Fibroblast of lung (primary cell): ENCODE measurements around the gene PALB2. TPM values are rescaled to one million over a fixed set of nuclear protein-coding genes. Genes with fewer than 3 reads are reported as not detected.
"Not testable (repeated sequence)": the region's sequence is repeated elsewhere in the genome, so short reads cannot be mapped to it uniquely, and the experiment has no call there.

Experiments
- DNase-seq, 2 donors: peaks; one replicate each; pipeline versions ENCODE4 v3.0.0 to v3.0.0-alpha.2; 2010; ENCODE audit warnings: low read depth in 2 of 2
- H2AFZ ChIP-seq: 2 replicates; pipeline ENCODE4 v1.5.1; 2012; ENCODE audit warnings: low read length, control low read depth, inconsistent platforms
- H3K27ac ChIP-seq: 2 replicates; pipeline ENCODE4 v1.5.1; 2011; ENCODE audit warnings: low read length, control low read depth; ENCODE audit not compliant: insufficient read depth
- H3K27me3 ChIP-seq: 2 replicates; pipeline ENCODE4 v1.5.1; 2011; ENCODE audit warnings: mild to moderate bottlenecking, low read length; ENCODE audit not compliant: control insufficient read depth, insufficient read depth
- H3K36me3 ChIP-seq: 2 replicates; pipeline ENCODE4 v1.5.1; 2011; ENCODE audit warnings: low read length; ENCODE audit not compliant: control insufficient read depth, insufficient read depth
- H3K4me1 ChIP-seq: 2 replicates; pipeline ENCODE4 v1.5.1; 2011; ENCODE audit warnings: low read length; ENCODE audit not compliant: control insufficient read depth, insufficient read depth; ENCODE audit errors: extremely low read depth
- H3K4me2 ChIP-seq: 2 replicates; pipeline ENCODE4 v1.5.1; 2011; ENCODE audit warnings: low read length, control low read depth; ENCODE audit not compliant: insufficient read depth; ENCODE audit errors: extremely low read depth
- H3K4me3 ChIP-seq, 4 experiments: fragments of 200-600 bp in 1 of 4; sonication (generic) in 1 of 4; replicated peaks in 1 of 4; 2 replicates each; pipeline ENCODE4 v1.5.1; 2011 to 2016; ENCODE audit warnings: low read length in 4 of 4, low read depth in 3 of 4, mild to moderate bottlenecking in 3 of 4, control low read depth in 2 of 4, inconsistent platforms in 1 of 4, mixed read lengths in 1 of 4; ENCODE audit not compliant: insufficient read depth in 1 of 4; ENCODE audit errors: control extremely low read depth in 1 of 4
- H3K79me2 ChIP-seq: 2 replicates; pipeline ENCODE4 v1.5.1; 2012; ENCODE audit warnings: mild to moderate bottlenecking, low read length, inconsistent platforms; ENCODE audit not compliant: control insufficient read depth, insufficient read depth
- H3K9ac ChIP-seq: 2 replicates; pipeline ENCODE4 v1.5.1; 2011; ENCODE audit warnings: mild to moderate bottlenecking, low read length, control low read depth; ENCODE audit not compliant: insufficient read depth
- H3K9me3 ChIP-seq: 2 replicates; pipeline ENCODE4 v1.5.1; 2012; ENCODE audit warnings: low read depth, low read length; ENCODE audit not compliant: control insufficient read depth, insufficient read depth
- H4K20me1 ChIP-seq: 2 replicates; pipeline ENCODE4 v1.5.1; 2011; ENCODE audit warnings: low read length; ENCODE audit not compliant: control insufficient read depth, insufficient read depth; ENCODE audit errors: extremely low read depth
- CTCF ChIP-seq, 2 donors: IDR thresholded peaks in 1 of 2; conservative IDR thresholded peaks in 1 of 2; 1 replicate in 1 of 2; 2 replicates in 1 of 2; pipeline ENCODE4 v1.5.1; 2011 to 2012; ENCODE audit warnings: low read length in 2 of 2, control low read depth in 1 of 2, inconsistent platforms in 1 of 2, low read depth in 1 of 2, mild to moderate bottlenecking in 1 of 2
- EZH2 ChIP-seq: IDR thresholded peaks from 2 replicates; pipeline ENCODE4 v1.5.1; 2012; ENCODE audit warnings: low read length, control low read depth, mild to moderate bottlenecking; ENCODE audit errors: missing control alignments
- polyA plus RNA-seq, 2 donors: library from polyadenylated mRNA; depleted of rRNA in 1 of 2; stranded (reverse) in 1 of 2; unstranded in 1 of 2; fragments of >200 nt; gene quantifications; 2 replicates each; pipeline ENCODE4 v1.2.1, GENCODE V29; 2011 to 2012; ENCODE audit warnings: missing spikeins in 1 of 2
- total RNA-seq: library from RNA; depleted of rRNA; stranded (reverse); fragments of >200 nt; gene quantifications from 2 replicates; pipeline ENCODE4 v1.2.1, GENCODE V29; 2014

Gene PALB2
- total and polyA plus RNA-seq, 2 donors (not counting 1 experiment from before 2014, with no cell fraction given): 7.7 to 8.1 TPM

GRCh38 chr16:23611936-23612335 lies 29.2 kb downstream of the PALB2 start:
- H3K27me3 ChIP-seq: no peaks in the 10 kb centered on the region
- no peak overlapping the region for H3K9ac ChIP-seq
- H3K79me2 ChIP-seq: no peaks in the 10 kb centered on the region
- H3K27ac ChIP-seq: no peak overlapping the region
- H3K4me2 ChIP-seq: no peak overlapping the region
- no peak overlapping the region for H3K4me3 ChIP-seq
- peaks cover 1% of the 10 kb centered on the region for H3K36me3 ChIP-seq
- TF ChIP-seq EZH2 (no peak), CTCF (conservative IDR thresholded peaks at IDR 0.05 in 1 of 2, IDR thresholded peaks at IDR 0.05 in 1 of 2; ENCODE audit: low read depth in 1 of 2, low read length in 2 of 2) (no peak)
- no peaks in the 10 kb centered on the region for H3K9me3 ChIP-seq
- no peak for DNase-seq
- no peak overlapping the region for H2AFZ ChIP-seq
- H3K4me1 ChIP-seq: no peaks in the 10 kb centered on the region
- H4K20me1 ChIP-seq: no peaks in the 10 kb centered on the region

DNA sequence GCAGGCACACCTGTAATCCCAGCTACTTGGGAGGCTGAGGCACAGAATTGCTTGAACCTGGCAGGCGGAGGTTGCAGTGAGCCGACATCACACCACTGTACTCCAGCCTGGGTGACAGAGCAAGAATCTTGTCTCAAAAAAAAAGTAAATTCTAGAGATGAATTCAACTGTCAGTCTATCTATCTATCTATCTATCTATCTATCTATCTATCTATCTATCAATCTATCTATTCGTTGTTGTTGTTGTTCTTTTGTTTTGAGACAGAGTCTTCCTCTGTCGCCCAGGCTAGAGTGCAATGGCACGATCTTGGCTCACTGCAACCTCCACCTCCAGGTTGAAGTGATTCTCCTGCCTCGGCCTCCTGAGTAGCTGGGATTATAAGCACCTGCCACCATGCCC lies 30.2 kb downstream of the PALB2 start:
- not testable (repeated sequence) for H2AFZ ChIP-seq, H3K36me3 ChIP-seq, H4K20me1 ChIP-seq, H3K27ac ChIP-seq, H3K4me2 ChIP-seq, H3K4me3 ChIP-seq, H3K9me3 ChIP-seq, H3K4me1 ChIP-seq, H3K9ac ChIP-seq, H3K27me3 ChIP-seq, H3K79me2 ChIP-seq, DNase-seq

GRCh38 chr16:23609929-23610328 lies 31.2 kb downstream of the PALB2 start:
- no peak for TF ChIP-seq EZH2
- TF ChIP-seq CTCF (conservative IDR thresholded peaks at IDR 0.05 in 1 of 2, IDR thresholded peaks at IDR 0.05 in 1 of 2; ENCODE audit: low read depth in 1 of 2, low read length in 2 of 2): no peak
- no peak overlapping the region for H2AFZ ChIP-seq

More at GRCh38 chr16:23609929-23610328, 31.2 kb downstream of the PALB2 start:
- H3K27ac ChIP-seq: no peak overlapping the region
- H3K9me3 ChIP-seq: no peaks in the 10 kb centered on the region
- no peak overlapping the region for H3K4me3 ChIP-seq
- H3K9ac ChIP-seq: no peak overlapping the region
- H3K4me1 ChIP-seq: no peaks in the 10 kb centered on the region
- no peak overlapping the region for H3K4me2 ChIP-seq
- H3K27me3 ChIP-seq: no peaks in the 10 kb centered on the region
- no peak for DNase-seq
- no peaks in the 10 kb centered on the region for H3K36me3 ChIP-seq
- H4K20me1 ChIP-seq: no peaks in the 10 kb centered on the region
- H3K79me2 ChIP-seq: no peaks in the 10 kb centered on the region
